Ramos (cell line): ENCODE data around the gene KRTAP10-10.
"Not testable (repeated sequence)": the region's sequence is repeated elsewhere in the genome, so short reads cannot be mapped to it uniquely, and the experiment has no call there.

Experiments used
- in situ Hi-C: fragments of 300-500 bp; cut with MboI; formaldehyde crosslinking; loops from one replicate; pipeline ENCODE4 v1.14.3; 2022; ENCODE audit warnings: low sequenced_read_pairs; ENCODE audit not compliant: unreplicated experiment

The KRTAP10-10 gene

GRCh38 chr21:44601596-44602462 lies 35.3 kb upstream of the KRTAP10-10 start:
- in situ Hi-C loops, result no loop called here

GRCh38 chr21:44602463-44602850 lies 34.7 kb upstream of the KRTAP10-10 start:
- in situ Hi-C loops, result no loop called here

DNA sequence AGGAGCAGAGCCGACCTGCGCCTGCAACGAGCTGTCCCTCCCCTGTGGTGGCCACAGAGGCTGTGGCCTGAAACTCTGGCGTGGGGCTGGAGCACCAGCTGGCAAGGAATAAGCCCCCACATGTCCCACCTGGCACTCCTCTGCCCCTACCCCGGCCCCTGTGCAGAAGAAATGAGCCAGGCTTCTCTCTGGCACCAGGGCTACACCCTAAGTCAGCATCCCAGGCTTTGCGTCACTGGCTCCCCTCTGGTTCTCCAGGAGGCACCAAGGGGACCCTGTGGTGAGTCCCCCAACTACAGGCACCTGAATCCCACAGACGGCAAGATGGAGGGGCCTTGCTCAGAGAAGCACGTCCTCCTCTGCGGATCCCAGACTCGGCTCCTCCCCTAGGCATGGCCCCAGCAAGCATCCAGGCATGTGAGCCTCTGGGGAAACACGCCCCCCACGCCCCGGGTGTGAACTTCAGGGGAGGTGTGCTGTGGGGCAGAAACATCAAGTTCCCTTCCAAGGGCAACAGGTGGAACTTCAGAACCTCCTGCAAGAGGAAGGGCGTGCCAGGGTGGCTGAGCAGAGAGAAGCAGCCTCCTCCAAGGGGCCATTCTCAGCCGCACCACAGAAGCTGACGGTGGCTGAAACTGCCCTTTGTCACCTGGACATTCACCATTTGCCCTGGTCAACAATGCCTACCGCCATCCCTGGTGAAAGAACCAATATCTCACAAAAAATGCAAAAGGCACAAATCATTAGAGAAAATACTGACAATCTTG lies 33.9 kb upstream of the KRTAP10-10 start:
- in situ Hi-C loops, result no loop called here

DNA sequence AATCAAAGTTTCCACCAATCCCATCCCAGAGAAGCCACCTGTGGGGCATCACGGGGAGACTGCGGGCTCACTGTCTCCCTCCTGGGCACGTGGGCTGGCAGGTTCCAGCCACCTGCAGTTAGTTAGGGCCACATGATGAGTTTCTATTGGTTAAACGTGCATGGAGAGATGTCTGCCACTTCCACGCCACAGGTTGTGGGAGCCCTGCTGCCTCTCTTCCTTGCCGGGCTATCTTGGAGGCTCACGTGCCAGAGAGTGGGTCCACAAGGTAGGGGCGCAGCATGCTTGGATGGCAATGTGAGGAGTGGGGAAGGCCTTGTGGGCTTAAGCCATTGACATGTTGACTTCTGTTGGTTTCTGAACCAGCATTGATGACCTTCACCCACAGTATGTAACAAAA lies 33.2 kb upstream of the KRTAP10-10 start:
- in situ Hi-C loops, result no loop called here

DNA sequence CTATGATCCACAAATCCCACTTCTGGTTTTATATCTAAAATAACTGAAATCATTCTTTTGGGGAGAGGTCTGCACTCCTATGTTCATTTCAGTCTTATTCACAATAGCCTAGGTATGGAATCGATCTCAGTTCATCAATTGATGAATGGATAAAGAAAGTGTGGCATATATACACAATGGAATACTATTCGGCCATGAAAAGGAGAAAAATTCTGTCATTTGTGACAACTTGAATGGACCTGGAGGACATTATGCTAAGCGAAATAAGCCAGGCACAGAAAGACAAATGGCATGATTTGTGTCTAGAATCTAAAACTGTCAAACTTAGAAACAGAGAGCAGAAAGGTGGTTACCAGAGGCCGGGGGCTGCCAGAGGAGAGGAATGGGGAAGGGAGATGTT lies 30.7 kb upstream of the KRTAP10-10 start:
- in situ Hi-C loops, result no loop called here

DNA sequence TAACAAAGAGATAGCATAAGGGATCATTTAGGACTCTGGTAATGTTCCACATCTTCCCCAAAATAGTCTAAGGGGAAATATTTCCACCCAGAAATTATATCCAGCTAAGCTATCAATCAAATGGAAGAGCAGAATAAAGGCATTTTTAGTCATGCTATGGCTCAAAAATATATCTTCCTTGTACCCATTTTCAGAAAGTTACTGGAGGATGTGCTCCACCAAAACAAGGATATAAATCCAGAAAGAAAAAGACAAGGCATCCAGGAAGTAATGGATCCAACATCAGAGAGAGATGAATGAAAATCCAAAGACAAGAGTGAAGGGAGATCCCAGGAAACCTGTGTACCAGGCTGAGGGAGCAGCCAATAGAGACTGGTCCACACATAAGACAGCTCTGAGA lies 28.0 kb upstream of the KRTAP10-10 start:
- in situ Hi-C loops, result no loop called here

DNA sequence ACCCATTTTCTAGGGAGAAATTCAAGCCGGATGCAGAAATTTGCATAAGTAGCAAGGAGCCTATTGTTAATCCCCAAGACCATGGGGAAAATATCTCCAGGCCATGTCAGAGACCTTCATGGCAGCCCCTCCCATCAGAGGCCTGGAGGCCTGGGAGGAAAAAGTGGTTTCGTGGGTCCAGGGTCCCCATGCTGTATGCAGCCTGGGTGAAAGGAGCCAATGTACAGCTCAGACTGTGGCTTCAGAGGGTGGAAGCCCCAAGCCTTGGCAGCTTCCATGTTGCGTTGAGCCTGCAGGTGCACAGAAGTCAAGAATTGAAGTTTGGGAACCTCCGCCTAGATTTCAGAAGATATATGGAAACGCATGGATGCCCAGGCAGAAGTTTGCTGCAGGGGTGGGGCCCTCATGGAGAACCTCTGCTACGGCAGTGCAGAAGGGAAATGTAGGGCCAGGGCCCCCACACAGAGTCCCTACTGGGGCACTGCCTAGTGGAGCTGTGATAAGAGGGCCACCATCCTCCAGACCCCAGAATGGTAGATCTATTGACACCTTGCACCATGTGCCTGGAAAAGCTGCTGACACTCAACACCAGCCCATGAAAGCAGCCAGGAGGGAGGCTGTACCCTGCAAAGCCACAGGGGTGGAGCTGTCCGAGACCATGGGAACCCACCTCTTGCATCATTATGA lies 26.9 kb upstream of the KRTAP10-10 start:
- in situ Hi-C loops, result not testable (repeated sequence)

- in situ Hi-C loops, result no loop called here
Measured at GRCh38 chr21:44611551-44611950, 25.6 kb upstream of the KRTAP10-10 start.

GRCh38 chr21:44612029-44612486 lies 25.1 kb upstream of the KRTAP10-10 start, which contains the start of gene KRTAP10-8:
Gene KRTAP10-8 (plus strand): TSS chr21:44612079. CDS start chr21:44612101, 22 bp downstream.
- in situ Hi-C loops, result no loop called here

DNA sequence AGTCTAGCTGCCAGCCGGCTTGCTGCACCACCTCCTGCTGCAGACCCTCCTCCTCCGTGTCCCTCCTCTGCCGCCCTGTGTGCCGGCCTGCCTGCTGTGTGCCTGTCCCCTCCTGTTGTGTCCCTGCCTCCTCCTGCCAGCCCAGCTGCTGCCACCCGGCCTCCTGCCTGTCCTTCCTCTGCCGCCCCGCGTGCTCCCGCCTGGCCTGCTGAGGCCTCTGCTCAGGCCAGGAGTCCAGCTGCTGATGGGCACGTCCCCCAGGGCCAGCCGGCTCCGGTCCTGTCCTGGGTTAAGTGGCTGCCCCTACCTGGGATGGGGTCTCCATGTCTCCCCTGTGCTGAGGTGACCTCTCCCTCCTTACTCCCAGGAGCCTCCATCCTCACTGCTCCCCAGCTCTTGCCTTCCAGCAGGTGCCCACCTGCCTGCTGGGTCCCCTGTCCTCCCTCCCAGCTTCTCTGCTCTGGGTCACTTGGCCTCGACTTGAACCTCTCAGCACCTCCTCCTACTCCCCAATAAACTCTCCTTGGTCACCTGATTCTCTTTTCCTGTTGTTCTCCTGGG lies 24.4 kb upstream of the KRTAP10-10 start:
- in situ Hi-C loops, result no loop called here

GRCh38 chr21:44613386-44614155 lies 23.6 kb upstream of the KRTAP10-10 start:
- in situ Hi-C loops, result no loop called here

DNA sequence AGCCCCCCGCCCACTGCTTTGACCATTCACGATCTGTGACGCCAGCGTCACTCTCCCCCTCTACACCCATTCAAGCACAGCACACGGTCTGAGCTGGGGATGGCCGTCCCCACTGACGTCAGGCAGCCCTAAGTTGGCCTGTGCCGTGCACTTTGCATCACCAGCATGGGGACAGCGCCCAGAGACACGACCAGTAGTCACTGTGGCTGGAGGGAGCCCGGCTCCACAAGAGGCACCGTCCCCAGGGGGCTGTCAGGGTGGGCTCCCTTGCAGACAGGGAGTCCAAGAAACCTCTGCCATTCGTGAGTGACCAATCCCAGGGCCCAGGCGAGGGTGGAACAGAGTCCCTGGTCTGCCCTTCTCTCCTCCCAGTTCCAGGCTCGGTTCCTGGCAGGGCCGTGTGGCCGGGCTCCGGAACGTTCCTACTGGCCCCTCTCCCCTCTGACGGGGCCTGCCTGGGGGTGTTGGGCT lies 23.0 kb upstream of the KRTAP10-10 start:
- in situ Hi-C loops, result no loop called here

DNA sequence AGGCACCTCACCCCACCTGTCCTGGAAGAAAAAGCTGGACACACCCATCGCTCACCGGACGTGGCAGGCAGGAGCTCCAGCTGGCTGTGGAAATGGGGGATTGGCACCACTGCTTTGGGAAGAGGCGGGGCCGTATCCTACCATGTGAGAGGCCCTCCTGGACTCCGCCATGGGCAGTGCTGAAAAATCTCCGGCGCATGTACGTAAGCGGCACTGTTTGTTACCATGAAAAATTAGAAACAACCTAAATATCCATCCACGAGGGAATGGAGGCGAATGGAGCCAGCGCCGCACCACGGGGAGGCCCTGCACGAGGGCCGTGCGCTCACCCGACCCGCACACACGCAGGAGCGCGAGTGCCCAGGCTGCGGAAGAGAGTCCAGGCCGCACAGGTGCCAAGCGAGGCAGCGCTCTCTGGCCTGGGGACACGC lies 22.2 kb upstream of the KRTAP10-10 start:
- in situ Hi-C loops, result no loop called here

- in situ Hi-C loops, result no loop called here
Measured at GRCh38 chr21:44615466-44615865, 21.7 kb upstream of the KRTAP10-10 start.

DNA sequence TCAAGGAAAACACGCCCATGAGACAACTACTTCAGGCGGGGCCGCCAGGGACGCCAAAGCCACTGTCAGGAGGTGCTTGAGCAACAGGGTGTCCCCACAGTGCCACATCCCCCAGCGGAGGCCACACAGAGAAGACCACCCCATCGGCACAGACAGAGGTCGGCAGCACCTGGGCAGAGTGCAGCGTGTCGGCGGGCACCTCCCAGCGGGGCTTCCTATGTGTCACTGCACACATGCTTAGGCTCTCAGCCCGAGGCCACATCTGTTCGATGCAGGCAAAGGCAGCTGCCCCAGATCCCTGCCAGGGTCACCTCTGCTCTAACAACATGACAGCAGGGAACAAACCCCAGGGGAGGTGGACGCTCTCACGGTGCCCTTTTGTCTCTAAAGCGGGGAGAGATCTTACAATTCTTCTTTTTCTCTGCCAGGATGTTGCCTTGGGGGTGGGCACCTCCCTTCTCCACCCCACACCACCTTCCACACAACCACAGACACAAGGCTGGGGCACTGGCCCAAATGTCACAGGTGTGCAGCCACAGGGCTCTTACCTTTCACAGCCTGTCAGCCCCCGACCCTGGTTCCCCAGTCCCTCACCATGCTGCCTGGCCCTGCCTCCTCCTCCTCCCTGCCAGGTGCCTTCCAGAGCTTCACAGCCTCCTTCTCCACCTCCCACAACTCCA lies 21.1 kb upstream of the KRTAP10-10 start:
- in situ Hi-C loops, result no loop called here

- in situ Hi-C loops, result no loop called here
Measured at GRCh38 chr21:44616591-44616926, 20.6 kb upstream of the KRTAP10-10 start.

- in situ Hi-C loops, result no loop called here
Measured at GRCh38 chr21:44617071-44617501, 20.1 kb upstream of the KRTAP10-10 start.

DNA sequence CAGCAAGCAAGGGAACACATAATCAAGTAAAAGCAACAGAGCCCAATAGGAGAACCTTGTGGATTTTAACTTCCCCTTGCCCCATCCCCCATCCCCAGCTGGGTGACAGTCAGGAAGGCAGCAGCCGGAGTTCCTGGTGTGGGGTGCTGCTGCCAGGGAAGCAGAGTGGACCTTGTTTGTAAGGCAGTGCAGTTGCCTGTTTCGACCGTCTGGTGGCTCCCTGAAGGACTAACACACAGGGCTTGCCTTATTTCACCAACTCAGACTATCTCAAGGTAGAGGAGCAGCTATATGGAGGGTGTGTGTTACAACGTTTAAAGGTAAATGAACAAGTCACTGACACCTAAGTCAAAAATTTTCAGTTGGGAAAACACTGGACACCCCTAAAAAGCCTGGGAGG lies 18.7 kb upstream of the KRTAP10-10 start:
- in situ Hi-C loops, result no loop called here

DNA sequence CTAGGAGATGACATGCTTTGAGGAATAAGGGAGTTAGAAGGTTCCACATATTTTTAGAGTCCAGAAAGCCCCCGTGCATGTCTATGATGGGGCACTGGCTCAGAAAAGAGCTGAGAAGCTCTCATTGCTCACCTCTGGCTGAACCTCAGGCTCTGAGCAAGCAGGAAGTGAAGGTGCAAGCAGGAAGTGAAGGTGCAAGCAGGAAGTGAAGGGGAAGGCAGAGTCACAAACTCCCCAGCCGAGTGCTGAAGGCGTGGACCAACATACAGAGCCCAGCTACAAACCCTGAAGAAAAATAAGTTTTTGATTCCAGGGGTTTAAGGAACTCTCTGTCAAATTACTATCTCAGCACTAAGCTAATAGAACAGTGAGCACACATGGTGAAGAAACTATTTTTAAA lies 18.2 kb upstream of the KRTAP10-10 start:
- in situ Hi-C loops, result no loop called here
